HG03175 (cell line): ENCODE results near the gene GFPT1.

Experiments used
- ATAC-seq: cut with Tn5 transposase; IDR thresholded peaks from one replicate; pipeline ENCODE4 v1.9.1; 2021; ENCODE audit warnings: mild to moderate bottlenecking, moderate library complexity; ENCODE audit not compliant: unreplicated experiment

The GFPT1 gene

DNA sequence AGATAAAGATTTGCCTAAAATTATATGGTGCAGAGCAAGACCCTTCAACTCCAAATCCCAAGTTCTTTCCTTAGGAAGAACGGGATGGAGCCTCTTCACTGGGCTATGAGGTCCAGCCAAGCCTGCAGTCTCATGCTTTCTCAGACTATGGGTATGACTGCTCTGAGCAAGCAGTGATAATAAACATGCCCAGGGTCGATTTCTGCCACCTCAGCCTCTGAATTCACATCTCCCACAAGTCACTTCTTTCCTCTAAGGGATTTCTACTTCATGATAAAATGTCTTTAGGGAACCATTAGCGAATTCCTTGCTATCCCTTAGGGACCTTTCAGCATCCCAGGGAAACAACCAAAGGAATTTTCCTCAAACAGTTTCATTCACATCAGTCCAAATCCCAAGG, 94.8 kb downstream of the GFPT1 start:
- ATAC-seq: no peak

DNA sequence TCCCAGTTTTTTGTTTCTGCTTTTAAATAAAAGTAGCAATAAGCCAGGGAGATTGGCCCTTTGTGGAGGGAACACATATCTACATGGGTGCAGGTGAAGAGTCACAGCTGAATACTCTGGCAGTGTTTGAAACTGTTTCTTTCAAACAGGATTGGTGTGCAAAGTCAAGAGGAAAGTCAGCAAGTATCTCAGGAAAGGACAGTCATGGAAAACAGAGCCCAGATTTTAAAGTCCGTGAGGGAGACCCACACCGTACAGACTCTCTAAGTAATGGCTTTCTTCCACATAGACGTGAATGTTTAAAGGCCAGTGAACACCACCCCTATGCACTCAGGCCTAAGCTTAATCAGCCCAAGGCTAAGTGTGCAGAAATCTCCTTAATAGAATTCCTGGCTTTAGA, 95.3 kb downstream of the GFPT1 start:
- ATAC-seq: no peak

DNA sequence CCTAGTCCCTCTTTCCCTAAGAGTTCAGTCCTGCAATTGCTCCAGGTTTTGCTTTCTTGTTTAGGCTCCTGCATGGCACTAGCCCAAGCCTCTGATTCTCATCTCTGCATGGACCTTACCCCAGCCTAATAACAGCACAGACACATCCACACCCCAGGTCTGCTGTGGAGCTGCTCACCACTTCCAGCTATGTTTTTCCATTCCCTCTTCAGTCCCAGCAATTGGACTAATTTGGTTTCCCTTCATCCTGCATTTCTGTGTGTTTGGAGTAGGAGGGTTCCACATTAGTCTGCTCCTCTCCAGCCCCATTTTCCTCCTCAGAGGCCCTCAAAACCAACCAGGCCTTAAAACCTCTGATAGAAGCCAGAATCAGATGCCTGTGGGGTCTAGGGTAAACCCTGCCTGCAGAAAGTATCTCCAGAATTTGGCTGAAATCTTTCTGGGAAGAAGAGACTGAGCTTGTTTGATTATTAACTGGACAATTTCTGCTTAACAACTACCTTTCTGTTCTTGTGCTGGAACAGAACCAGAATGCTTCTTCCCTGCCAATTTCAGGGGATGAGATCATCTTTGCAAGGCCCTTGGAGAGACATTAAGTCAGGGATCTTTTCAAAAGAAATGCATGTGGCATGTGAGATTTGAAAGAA, 95.9 kb downstream of the GFPT1 start:
- no peak for ATAC-seq

DNA sequence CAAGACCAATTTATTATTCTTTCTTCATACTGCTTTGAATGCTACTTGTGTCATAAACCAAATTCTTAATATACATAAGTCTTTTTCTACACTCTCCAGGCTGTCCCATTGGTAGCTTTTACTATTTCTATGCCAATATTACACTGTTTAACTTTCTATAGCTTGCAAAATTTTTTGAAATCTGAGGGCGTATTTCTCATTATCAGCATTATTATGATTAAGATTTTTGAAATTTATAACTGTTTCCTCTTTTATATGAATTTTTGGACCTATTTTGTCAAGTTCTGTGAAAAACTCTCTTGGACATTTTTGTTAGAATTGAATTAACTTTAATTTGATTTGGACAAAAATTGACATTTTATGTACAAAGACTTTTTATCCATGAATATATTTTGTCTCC, 98.6 kb downstream of the GFPT1 start:
- no peak for ATAC-seq

DNA sequence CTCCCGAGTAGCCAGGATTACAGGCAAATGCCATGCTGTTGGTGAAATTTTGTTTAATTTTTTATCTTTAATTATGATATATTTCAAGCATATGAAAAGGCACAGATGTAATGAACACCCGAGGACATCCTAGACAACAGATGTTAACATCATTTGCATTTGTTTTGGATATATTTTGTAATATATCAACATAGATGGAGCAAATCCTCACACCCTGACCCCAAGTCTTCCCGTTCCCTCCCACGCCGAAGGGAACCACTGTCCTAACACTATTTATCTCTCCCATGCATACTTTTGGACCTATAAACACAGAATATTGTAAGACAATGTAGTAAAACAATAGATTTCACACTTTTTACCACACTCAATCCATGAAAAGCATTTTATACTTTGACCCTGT, 99.5 kb downstream of the GFPT1 start:
- no peak for ATAC-seq

DNA sequence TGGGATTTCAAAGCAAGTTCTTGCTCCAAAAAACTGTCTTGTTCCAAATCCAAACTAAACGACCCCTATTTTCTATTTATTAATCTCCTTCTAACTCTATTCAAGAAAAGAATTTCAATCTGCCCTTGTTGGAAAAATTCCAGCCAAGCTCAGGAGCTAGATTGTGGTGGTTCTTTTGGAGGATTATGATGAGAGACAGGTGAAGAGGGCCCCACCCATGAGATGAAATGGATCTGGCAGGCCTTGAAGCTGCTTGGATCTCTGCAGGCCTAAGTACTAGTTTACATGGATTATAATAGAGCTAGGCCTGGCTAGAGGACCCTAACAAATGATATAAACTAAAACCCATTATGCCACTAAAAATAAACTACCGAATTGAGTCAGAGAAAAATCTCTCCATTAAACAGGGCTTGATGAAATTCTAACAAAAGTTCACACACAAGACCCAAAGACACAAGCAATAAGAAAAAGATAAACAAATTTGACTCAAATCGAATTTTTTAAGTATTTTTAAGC, 101.6 kb downstream of the GFPT1 start:
- ATAC-seq: no peak

DNA sequence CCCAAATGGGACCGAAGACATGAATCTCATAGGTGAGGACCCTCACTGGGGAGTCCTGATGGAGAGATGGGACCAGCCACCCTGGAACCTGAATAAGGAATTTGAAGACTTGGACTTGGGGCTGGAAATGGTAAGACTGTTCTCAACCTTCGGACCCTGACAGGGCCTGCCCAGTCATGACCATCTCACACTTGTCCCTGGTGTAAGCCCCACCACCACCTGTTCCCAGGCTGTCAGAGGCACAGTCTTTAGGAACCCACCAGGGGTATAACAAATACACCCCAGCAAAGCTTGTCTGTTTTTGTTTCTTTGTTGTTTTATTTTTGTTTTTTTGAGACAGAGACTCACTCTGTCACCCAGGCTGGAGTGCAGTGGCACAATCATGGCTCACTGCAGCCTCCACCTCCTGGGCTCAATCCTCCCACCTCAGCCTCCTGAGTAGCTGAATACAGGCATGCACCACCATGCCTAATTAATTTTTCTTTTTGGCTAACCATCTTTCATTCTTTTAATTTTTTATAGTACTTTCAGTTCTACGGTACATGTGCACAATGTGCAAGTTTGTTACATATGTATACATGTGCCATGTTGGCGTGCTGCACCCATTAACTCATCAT, 106.1 kb downstream of the GFPT1 start:
- ATAC-seq: no peak

DNA sequence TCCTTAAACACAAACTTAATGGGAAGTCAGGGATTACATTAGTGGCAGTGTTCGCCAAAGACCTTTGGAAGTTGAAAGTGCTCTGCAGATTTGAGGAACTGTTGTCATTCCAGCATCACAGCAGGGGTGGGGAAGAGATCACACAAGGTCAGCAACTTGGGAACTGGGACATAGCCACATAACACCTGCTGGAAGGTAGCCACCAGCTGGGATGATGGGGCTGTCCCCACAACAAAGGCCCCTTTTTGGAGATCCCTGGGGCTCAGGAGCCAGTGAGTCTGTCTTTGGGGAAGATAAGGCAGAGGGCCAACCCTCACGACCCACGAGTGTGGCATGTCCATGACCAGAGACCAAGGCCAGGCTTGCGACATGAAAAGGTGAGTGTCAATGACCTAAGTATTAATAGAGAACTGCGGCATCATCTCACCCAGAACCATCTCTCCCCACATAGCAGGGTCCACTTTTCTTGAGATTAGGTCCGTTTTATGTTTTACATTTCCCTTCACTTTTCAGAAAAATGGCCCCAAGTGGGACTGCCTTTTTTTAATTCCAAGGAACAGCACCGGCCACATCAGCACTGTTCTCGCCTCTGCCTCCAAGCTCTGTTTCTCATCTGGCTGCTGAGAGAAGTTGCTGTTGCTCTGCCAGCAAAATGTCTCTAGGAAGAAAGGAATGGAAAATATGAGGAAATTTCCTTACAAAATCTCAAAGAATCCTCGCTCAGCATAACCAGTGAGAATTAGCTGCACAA, 106.9 kb downstream of the GFPT1 start:
- ATAC-seq: no peak

DNA sequence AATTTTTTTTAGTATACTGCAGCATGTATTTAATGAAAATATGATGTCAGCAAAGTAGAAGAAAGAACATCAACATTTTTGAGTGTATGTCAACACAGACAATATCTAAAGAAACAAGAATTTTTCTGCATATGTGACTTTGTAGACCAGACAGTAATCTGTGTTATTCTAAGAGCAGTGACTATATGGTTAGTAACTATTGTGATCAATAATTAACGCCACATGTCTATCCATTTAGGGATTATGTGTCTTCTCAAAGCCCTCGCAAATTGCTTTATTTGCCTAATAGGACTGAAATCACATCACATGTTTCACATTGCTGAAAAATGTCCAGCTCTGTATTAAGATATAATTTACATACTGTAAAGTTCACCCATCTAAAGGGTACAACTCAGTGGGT, 107.8 kb downstream of the GFPT1 start:
- ATAC-seq: no peak

DNA sequence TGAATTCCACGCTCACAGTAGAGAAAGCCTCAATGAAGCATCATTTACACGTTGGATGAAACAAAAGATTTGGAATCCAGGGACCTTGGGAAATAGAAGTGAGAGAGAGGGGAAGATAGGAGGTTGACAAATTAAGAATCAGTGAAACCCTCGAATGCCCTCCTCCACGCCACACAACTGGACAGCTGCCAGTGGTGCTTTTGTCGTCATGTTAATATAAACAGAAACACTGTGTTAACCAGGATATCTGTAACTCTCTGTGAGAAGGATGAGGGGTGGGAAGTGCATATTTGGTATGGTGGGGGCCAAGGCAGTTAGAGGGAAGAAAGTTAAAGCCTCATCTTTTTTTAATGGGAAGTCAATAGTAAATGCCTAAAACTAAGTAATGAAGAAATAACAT, 108.7 kb downstream of the GFPT1 start:
- ATAC-seq: no peak

DNA sequence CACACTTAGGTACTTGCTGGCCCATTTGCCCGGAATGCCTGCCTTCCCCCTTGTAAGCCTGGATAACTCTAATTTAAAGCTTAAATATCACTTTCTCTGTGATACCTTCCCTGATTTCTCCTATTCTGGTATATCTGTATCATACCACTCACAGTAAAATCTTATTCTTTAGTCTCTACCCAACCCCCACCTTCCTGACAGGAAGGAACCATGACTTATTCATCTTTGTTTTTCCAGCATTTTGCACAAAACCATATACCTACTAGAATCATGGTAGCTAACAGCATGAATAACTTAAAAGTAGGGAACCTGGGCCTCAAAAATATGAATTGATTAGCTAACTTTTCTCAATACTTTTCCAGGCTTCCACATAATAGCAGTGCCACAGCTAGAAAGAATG, 111.5 kb downstream of the GFPT1 start:
- no peak for ATAC-seq

DNA sequence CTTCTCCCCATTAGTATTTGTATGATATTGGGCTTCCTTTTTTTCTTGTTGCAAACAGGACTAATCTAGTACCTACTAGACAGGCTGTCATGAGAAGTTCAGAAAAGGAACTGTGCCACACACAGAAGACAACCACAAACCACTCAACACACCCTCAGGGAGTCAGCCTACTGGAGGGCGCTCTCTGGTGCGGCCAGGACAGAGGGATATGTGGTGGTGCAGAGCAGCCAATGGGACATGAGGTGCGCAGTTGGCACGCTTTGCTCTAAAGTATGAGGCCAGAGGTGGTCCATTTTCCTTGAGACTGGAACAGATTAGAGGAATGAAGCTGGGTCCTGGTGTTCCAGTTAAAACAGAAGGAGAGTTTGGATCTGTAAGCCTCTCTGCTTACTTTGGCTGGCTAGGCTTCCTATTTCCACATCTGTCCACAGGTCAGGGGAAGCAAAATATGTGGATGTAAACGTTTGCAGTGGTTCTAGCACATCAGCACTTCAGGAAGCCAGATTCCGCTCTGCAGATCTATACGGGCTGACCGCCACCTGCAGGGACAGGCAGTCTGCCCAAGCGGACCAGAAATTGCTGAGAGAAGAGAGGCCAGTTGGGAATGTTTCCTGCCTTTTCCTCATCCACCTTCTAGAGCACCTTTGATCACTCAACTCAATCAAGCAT, 114.1 kb downstream of the GFPT1 start:
- ATAC-seq: no peak

DNA sequence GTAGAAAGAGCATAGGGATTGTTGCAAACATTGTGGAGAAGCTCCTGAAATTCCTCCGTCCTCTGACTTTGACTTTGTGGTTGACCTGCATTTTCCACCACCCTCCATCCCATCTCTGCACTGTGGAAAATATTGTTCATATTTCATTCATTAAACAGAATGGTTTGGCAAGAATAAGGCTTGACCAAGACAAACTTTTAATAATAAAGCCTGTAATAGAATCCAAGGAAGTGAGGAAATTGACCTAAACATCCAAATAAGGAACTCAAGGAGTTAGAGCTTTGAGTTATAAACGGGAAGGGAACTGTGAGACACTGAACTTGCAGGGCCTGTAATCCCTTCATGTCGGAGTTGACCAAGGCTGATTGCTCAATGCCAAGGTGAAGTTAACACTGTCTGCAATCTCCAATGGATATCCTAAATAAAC, 115.2 kb downstream of the GFPT1 start:
- no peak for ATAC-seq
